IPS-15b (cell line): ENCODE results near the gene SCAF11.

Source experiments
- H3K27me3 ChIP-seq: one replicate; pipeline ENCODE4 v1.6.1; 2013; ENCODE audit warnings: low read length; ENCODE audit not compliant: control insufficient read depth, insufficient read depth
- H3K36me3 ChIP-seq: one replicate; pipeline ENCODE4 v1.6.1; 2013; ENCODE audit warnings: low read length; ENCODE audit not compliant: control insufficient read depth, insufficient read depth
- H3K4me1 ChIP-seq: one replicate; pipeline ENCODE4 v1.6.1; 2013; ENCODE audit warnings: mild to moderate bottlenecking, low read length; ENCODE audit not compliant: control insufficient read depth, insufficient read depth
- H3K4me3 ChIP-seq: one replicate; pipeline ENCODE4 v1.5.1; 2013; ENCODE audit warnings: low read depth, low read length
- H3K9ac ChIP-seq: one replicate; pipeline ENCODE4 v1.6.1; 2013; ENCODE audit warnings: low read depth, mild to moderate bottlenecking, low read length
- H3K9me3 ChIP-seq: one replicate; pipeline ENCODE4 v1.6.1; 2013; ENCODE audit warnings: mild to moderate bottlenecking, low read length; ENCODE audit not compliant: control insufficient read depth, insufficient read depth

The SCAF11 gene

DNA sequence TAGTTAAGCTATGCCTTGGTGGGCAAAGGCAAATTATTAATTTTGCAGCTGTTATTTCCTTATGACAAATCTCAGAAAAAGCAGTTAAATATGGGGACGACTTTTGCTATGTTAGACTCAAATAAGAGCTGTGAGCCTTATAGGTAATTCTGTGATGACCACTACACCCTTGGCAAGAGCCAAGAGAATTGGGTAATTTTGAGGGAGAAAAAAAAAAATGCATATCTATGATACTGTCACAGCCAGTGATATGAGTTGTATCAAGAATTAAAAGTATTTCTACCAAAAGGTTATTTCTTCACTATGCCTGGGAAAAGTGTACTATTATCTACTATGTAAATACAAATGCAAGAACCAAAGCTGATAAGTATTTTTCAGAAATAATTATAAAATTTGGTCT, 43.9 kb downstream of the SCAF11 start:
- H3K9me3 ChIP-seq: no peaks in the 10 kb centered on the region
- H3K36me3 ChIP-seq: no peaks in the 10 kb centered on the region

GRCh38 chr12:45944771-45945170, 45.6 kb downstream of the SCAF11 start:
- Histone ChIP-seq H3K4me1 (no peaks in the 10 kb centered on the region), H3K36me3 (no peaks in the 10 kb centered on the region), H3K27me3 (no peaks in the 10 kb centered on the region), H3K9ac (no peak overlapping the region), H3K9me3 (no peaks in the 10 kb centered on the region), H3K4me3 (no peak overlapping the region)

More for the DNA sequence above, 43.9 kb downstream of the SCAF11 start:
- Histone ChIP-seq H3K4me1 (no peaks in the 10 kb centered on the region), H3K9ac (no peak overlapping the region), H3K4me3 (no peak overlapping the region), H3K27me3 (no peaks in the 10 kb centered on the region)

DNA sequence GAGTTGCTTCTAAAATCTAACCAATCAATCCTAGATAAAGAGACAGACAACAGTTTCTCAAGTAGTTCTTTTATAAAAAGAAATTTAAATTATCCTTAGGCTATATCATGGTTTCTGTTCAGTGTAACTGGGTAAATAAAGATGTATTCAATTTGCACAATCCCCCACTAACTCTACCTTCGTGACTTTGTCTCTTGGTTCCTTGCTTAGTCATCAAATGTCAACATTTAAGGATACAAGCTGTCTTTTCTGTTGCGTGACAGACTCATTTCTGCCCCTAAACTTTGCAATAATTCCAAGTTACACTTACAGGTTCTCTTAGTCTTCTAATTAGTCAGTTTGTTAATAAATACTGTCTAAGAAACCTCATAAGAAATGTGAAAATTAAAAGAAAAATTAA, 50.6 kb downstream of the SCAF11 start:
- Histone ChIP-seq H3K27me3 (no peaks in the 10 kb centered on the region), H3K4me1 (no peaks in the 10 kb centered on the region), H3K4me3 (no peak overlapping the region), H3K36me3 (no peaks in the 10 kb centered on the region), H3K9me3 (no peaks in the 10 kb centered on the region), H3K9ac (no peak overlapping the region)

DNA sequence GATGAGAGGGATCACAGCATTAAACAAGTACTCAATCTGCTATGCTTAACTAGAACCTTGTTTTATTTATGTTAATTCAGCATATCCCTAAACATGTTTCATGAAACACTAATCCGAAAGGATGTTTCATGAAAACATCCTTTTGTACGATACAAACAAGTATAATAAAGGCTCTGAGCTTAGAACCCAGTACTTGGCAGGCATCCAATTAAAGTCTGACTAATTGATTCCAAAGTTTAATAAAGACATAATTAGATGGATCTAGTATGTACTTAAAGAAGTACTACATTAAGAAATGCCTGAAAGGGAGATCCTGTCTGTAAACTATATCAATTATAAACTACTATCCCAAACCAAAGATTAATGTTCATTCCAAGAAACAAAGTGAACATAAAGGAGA, 51.8 kb downstream of the SCAF11 start:
- H3K36me3 ChIP-seq: no peaks in the 10 kb centered on the region
- no peaks in the 10 kb centered on the region for H3K9me3 ChIP-seq
- H3K4me1 ChIP-seq: no peaks in the 10 kb centered on the region

DNA sequence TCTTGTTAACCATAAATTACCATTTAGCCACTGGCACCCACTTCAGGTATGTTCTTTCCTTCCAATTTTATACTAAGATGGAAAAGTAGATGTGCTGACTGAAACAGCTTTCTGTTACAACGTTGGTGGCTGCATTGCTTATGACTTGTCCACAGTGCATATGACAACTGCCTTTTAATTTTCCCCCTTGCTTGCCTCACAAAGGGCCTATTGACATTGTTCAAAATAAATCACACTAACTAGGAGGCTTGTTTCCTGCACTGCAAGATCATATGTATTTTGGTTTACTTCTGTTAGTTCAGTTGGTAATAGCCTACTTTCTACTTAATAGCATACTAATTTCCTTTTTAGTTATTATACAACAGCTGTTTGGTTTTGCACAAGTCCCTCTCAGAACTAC, 55.4 kb downstream of the SCAF11 start:
- Histone ChIP-seq H3K36me3 (no peaks in the 10 kb centered on the region), H3K9me3 (no peaks in the 10 kb centered on the region), H3K27me3 (no peaks in the 10 kb centered on the region)

More for the DNA sequence above, 51.8 kb downstream of the SCAF11 start:
- no peak overlapping the region for H3K9ac ChIP-seq
- no peaks in the 10 kb centered on the region for H3K27me3 ChIP-seq
- H3K4me3 ChIP-seq: no peak overlapping the region

DNA sequence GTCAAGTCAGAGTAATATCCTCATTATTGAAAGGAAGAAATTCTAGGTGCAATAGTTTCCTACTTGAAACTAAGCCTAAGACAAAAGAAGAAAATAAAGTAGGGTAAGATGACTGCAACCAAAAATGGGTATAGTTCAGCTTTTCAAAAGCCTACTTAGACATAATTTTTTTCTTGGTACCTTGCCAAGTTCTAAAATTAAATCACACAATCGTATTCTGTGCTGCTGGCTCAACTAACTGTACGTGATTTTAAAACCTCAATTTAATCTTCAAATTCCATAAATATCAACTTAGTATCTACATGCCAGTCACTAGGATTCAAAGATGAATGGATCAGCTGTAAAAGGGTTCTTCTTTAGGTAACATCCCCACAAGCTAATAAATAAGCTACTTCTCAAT, 56.9 kb downstream of the SCAF11 start:
- Histone ChIP-seq H3K36me3 (no peaks in the 10 kb centered on the region), H3K4me3 (no peak overlapping the region), H3K9me3 (no peaks in the 10 kb centered on the region), H3K27me3 (no peaks in the 10 kb centered on the region), H3K4me1 (no peaks in the 10 kb centered on the region), H3K9ac (no peak overlapping the region)

More for the DNA sequence above, 55.4 kb downstream of the SCAF11 start:
- Histone ChIP-seq H3K4me3 (no peak overlapping the region), H3K4me1 (no peaks in the 10 kb centered on the region), H3K9ac (no peak overlapping the region)

DNA sequence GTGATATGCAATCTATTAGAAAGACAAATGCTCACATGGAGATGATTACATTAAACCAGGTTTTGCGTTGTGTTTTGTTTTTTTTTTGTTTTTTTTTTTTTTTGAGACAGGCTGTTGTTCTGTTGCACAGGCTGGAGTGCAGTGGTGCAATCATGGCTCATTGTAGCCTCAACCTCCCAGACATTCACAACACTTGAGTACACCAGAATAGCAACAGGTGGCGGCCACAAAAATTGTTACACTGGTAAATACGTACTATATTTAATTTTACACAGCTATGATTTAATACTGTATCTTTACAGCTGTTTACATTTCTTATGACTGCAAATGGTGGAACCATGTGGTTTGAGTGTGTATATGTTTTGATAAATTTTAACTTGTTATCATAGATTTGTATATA, 60.0 kb downstream of the SCAF11 start:
- no peaks in the 10 kb centered on the region for H3K4me1 ChIP-seq
- no peaks in the 10 kb centered on the region for H3K27me3 ChIP-seq
- H3K9ac ChIP-seq: no peak overlapping the region
- no peaks in the 10 kb centered on the region for H3K9me3 ChIP-seq
- no peak overlapping the region for H3K4me3 ChIP-seq
- H3K36me3 ChIP-seq: peaks cover 2% of the 10 kb centered on the region

DNA sequence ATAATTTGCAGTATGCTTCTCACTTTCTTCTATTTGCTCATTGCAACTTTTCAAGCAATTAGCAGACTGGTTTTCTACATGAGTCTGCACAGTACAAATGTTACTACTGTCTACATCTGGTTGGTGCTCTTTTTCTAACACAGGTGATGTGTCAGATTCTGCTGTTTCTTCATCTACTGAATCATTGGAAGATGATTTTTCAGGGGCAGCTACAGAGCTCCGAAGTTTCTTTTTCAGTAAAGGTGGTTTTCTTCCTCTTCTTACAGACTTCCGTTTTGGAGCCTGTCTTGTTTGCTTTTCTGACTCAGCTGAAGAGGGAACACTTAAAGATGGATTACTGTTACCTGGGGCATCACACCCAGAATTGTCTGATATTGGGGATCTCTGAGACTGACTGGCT, 62.1 kb downstream of the SCAF11 start:
- Histone ChIP-seq H3K9me3 (no peaks in the 10 kb centered on the region), H3K9ac (no peak overlapping the region), H3K27me3 (no peaks in the 10 kb centered on the region), H3K4me1 (no peaks in the 10 kb centered on the region), H3K4me3 (no peak overlapping the region), H3K36me3 (peaks cover 4% of the 10 kb centered on the region)

DNA sequence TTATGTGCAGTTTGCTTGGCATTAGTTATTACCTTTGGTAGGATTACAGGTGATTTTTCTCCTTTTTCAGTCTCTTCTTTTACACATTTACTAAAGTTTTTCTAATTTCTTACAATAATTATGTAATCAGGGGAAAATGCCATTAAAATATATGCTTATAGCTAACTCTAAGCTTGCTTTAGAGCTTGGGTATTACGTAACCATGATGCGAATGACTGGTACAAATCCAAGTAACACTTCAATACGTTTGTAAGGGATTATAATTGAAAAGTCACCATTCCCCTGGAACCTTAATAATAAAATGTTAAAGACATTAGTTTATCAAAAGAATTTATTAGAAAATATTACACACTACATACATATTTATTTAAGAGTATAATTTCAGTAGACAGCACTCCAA, 71.6 kb downstream of the SCAF11 start:
- Histone ChIP-seq H3K9me3 (no peaks in the 10 kb centered on the region), H3K27me3 (no peaks in the 10 kb centered on the region), H3K9ac (no peak overlapping the region), H3K4me3 (no peak overlapping the region), H3K36me3 (no peaks in the 10 kb centered on the region), H3K4me1 (no peaks in the 10 kb centered on the region)

DNA sequence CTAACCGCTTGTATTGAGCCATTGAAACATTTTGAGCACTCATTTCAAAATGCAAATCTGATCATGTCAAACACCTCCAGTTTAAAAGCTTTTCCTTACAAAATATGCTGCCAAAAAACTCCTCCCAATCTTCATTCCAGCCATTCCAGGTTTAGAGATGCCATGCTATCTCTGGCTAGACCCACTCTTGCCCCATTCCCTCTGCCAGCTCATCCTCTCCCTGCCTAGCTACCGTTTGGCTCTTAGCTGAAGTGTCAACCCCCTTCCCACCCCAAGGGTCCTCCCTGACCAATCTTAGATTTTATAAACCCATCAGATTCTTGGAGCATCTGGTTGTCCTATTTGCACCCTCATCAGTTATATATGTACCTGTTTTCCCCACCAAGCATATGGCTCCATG, 75.0 kb downstream of the SCAF11 start:
- Histone ChIP-seq H3K9me3 (no peaks in the 10 kb centered on the region), H3K4me3 (no peak overlapping the region), H3K9ac (no peak overlapping the region), H3K4me1 (no peaks in the 10 kb centered on the region), H3K27me3 (no peaks in the 10 kb centered on the region), H3K36me3 (no peaks in the 10 kb centered on the region)

DNA sequence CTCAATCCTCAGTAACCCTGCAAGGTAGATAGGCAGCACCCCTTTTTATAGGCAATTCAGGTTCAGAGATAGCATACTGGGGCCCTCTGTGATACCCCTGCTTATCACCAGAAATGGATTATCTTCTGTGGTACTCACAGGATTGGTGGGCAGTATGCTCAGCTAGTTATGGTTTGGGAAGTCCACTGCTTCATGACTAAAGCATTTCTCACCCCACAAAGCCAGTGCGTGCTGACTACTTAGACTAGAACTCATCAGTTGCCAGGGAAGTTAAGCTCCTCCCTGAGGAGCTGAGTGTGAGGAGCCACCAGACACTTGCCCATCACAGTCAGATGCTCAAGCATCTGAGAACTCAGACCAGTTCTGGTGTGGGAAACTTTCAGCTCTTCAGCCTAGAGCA, 76.3 kb downstream of the SCAF11 start:
- H3K9me3 ChIP-seq: no peaks in the 10 kb centered on the region
- no peak overlapping the region for H3K9ac ChIP-seq
- H3K4me3 ChIP-seq: no peak overlapping the region
- no peaks in the 10 kb centered on the region for H3K4me1 ChIP-seq
- no peaks in the 10 kb centered on the region for H3K27me3 ChIP-seq
- H3K36me3 ChIP-seq: no peaks in the 10 kb centered on the region

- H3K4me1 ChIP-seq: no peaks in the 10 kb centered on the region
- H3K4me3 ChIP-seq: no peak overlapping the region
- H3K36me3 ChIP-seq: no peaks in the 10 kb centered on the region
- H3K9me3 ChIP-seq: no peaks in the 10 kb centered on the region
- no peak overlapping the region for H3K9ac ChIP-seq
- H3K27me3 ChIP-seq: no peaks in the 10 kb centered on the region
Observed at GRCh38 chr12:45913631-45914030, 76.7 kb downstream of the SCAF11 start.

DNA sequence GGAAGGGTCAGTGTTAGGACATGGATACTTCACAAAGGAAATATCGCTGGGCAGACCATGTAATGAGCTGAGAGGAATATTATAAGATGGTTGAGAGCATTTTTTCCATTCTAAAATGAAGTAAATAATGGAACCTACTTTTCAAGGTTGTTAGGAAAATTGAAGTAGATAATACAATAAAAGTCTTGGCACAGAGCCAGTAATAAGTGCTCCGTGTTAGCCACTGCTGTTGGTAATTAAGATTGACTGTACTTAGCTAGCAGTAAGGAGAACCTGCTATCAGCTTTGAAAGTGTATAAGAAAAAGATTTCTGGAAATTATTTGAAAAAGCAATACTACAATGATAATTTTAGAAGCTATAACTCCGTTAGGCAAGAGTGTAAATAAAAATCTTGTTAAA, 77.6 kb downstream of the SCAF11 start:
- Histone ChIP-seq H3K4me1 (no peaks in the 10 kb centered on the region), H3K36me3 (no peaks in the 10 kb centered on the region), H3K27me3 (no peaks in the 10 kb centered on the region), H3K4me3 (no peak overlapping the region), H3K9ac (no peak overlapping the region), H3K9me3 (no peaks in the 10 kb centered on the region)
